K562 (cell line): ENCODE results near the gene SLC6A6. TPM values are rescaled to one million over a fixed set of nuclear protein-coding genes. Genes with fewer than 3 reads are reported as not detected.

Experiments
- DMBX1 ChIP-seq: fragments of 250-450 bp; sonication (Bioruptor Pico); IDR thresholded peaks from 2 replicates; pipeline ENCODE4 v1.8.0; 2022; ENCODE audit warnings: inconsistent platforms, mild to moderate bottlenecking, moderate library complexity, borderline replicate concordance
- MXD1 ChIP-seq: fragments of 250-450 bp; sonication (Bioruptor Pico); IDR thresholded peaks from 2 replicates; pipeline ENCODE4 v1.8.0; 2021; ENCODE audit warnings: borderline replicate concordance, mild to moderate bottlenecking, moderate library complexity; ENCODE audit not compliant: poor library complexity, severe bottlenecking
- POLR3A ChIP-seq: IDR thresholded peaks from 2 replicates; pipeline ENCODE4 v1.6.1; 2011; ENCODE audit warnings: borderline replicate concordance, mild to moderate bottlenecking, moderate library complexity; ENCODE audit not compliant: insufficient read length, insufficient read depth; ENCODE audit errors: extremely low read depth
- SMAD3 ChIP-seq: fragments of 450-650 bp; formaldehyde crosslinking; conservative IDR thresholded peaks from 2 replicates; pipeline ENCODE4 v1.4.0; 2020; ENCODE audit warnings: mild to moderate bottlenecking
- SRSF1 ChIP-seq: fragments of 200-400 bp; formaldehyde crosslinking; IDR thresholded peaks from 2 replicates; pipeline ENCODE4 v1.6.1; 2017; ENCODE audit warnings: mild to moderate bottlenecking, low read depth, low read length, moderate library complexity
- ZBTB17 ChIP-seq: fragments of 450-650 bp; formaldehyde crosslinking; IDR thresholded peaks from 2 replicates; pipeline ENCODE4 v1.4.0; 2020; ENCODE audit warnings: mild to moderate bottlenecking
- ZFP91 ChIP-seq: sonication (generic); formaldehyde crosslinking; IDR thresholded peaks from 2 replicates; pipeline ENCODE4 v1.8.0; 2022; ENCODE audit warnings: mild to moderate bottlenecking, missing genetic modification reagents
- ZNF444 ChIP-seq: fragments of 250-450 bp; sonication (Bioruptor Pico); IDR thresholded peaks from 2 replicates; pipeline ENCODE4 v1.4.0; 2020; ENCODE audit warnings: mild to moderate bottlenecking, moderate library complexity
- polyA plus RNA-seq, 8 experiments: library from polyadenylated mRNA; depleted of rRNA in 4 of 8; stranded (reverse) in 5 of 8; unstranded in 3 of 8; fragments of >200 nt; fragmentation: Nextera tagmentation in 2 of 8; fragmentation: Illumina TruSeq in 1 of 8; extraction: Ambion mirVana in 2 of 8; extraction: Trizol in 1 of 8; gene quantifications; 2 replicates each; pipeline versions ENCODE4 v1.2.1 to v1.2.3, GENCODE V29; 2011 to 2014; ENCODE audit warnings: inconsistent platforms in 1 of 8, missing spikeins in 1 of 8
- total RNA-seq, 7 experiments: library from RNA; depleted of rRNA in 6 of 7; stranded (reverse); fragments of >200 nt in 6 of 7; fragmentation: Illumina TruSeq in 2 of 7; extraction: Trizol in 2 of 7; gene quantifications; 2 replicates each; pipeline versions ENCODE4 v1.2.1 to v1.2.3, GENCODE V29; 2011 to 2021; ENCODE audit warnings: low replicate concordance in 1 of 7

SLC6A6 gene
- total and polyA plus RNA-seq, 9 of the 15 experiments (the other 6 are each of a cell fraction or from before 2014, with no cell fraction given) = 12.3 to 203 (median 93.2) TPM

- TF ChIP-seq ZFP91 (CRISPR knock-in tag) (no peak), ZBTB17 (no peak), SRSF1 (no peak), MXD1 (CRISPR knock-in tag) (no peak), POLR3A (no peak), SMAD3 (no peak), DMBX1 (CRISPR knock-in tag) (no peak), ZNF444 (CRISPR knock-in tag) (no peak)
Measured at GRCh38 chr3:14473411-14473891, 71.0 kb downstream of the SLC6A6 start (continued).
